Neural cell (in vitro differentiated cells): ENCODE measurements around the gene DAZAP1. TPM values are rescaled to one million over a fixed set of nuclear protein-coding genes. Genes with fewer than 3 reads are reported as not detected.
"Not testable (repeated sequence)": the region's sequence is repeated elsewhere in the genome, so short reads cannot be mapped to it uniquely, and the experiment has no call there.

Source experiments
- H2AFZ ChIP-seq: fragments of 200-600, 300-800 bp; sonication (generic), shearing (Covaris generic); 2 replicates; pipeline ENCODE4 v1.6.0; 2014; ENCODE audit warnings: low read depth, mild to moderate bottlenecking, antibody characterized with exemption, low read length, moderate library complexity
- H3F3A ChIP-seq: fragments of 200-600 bp; shearing (Covaris generic); 2 replicates; pipeline ENCODE4 v1.6.1; 2016; ENCODE audit warnings: mild to moderate bottlenecking, moderate library complexity, mixed read lengths, antibody characterized with exemption, low read length; ENCODE audit not compliant: insufficient read depth, poor library complexity, severe bottlenecking
- H3K27ac ChIP-seq: fragments of 200-600, 300-800 bp; sonication (generic), shearing (Covaris generic); 2 replicates; pipeline ENCODE4 v1.5.1; 2014; ENCODE audit warnings: mild to moderate bottlenecking, low read length, moderate library complexity
- H3K27me3 ChIP-seq: fragments of 300-800, 200-600 bp; sonication (generic), shearing (Covaris generic); 2 replicates; pipeline ENCODE4 v1.6.0; 2014; ENCODE audit warnings: mild to moderate bottlenecking, low read depth, low read length, moderate library complexity; ENCODE audit not compliant: insufficient read depth
- H3K36me3 ChIP-seq: fragments of 300-800, 200-600 bp; sonication (generic), shearing (Covaris generic); 2 replicates; pipeline ENCODE4 v1.5.1; 2014; ENCODE audit warnings: mild to moderate bottlenecking, antibody characterized with exemption, low read length, moderate library complexity; ENCODE audit not compliant: insufficient read depth
- H3K4me2 ChIP-seq: fragments of 300-800, 200-600 bp; sonication (generic), shearing (Covaris generic); 2 replicates; pipeline ENCODE4 v1.6.0; 2014; ENCODE audit warnings: mild to moderate bottlenecking, low read length
- H3K4me3 ChIP-seq: fragments of 300-800, 200-600 bp; sonication (generic), shearing (Covaris generic); 2 replicates; pipeline ENCODE4 v1.5.1; 2014; ENCODE audit warnings: mild to moderate bottlenecking, low read length, moderate library complexity
- H3K79me2 ChIP-seq: fragments of 200-600 bp; shearing (Covaris generic); replicated peaks from 2 replicates; pipeline ENCODE4 v1.6.0; 2014; ENCODE audit warnings: mild to moderate bottlenecking, low read length, moderate library complexity; ENCODE audit not compliant: insufficient read depth
- H3K9ac ChIP-seq: fragments of 300-800, 200-600 bp; sonication (generic), shearing (Covaris generic); 2 replicates; pipeline ENCODE4 v1.6.1; 2016; ENCODE audit warnings: mild to moderate bottlenecking, low read length, mixed read lengths
- H3K9me2 ChIP-seq: fragments of 200-600 bp; shearing (Covaris generic); 2 replicates; pipeline ENCODE4 v1.6.1; 2016; ENCODE audit warnings: mild to moderate bottlenecking, low read length, mixed read lengths; ENCODE audit not compliant: insufficient read depth
- H3K9me3 ChIP-seq: fragments of 200-600, 300-800 bp; sonication (generic), shearing (Covaris generic); 2 replicates; pipeline ENCODE4 v1.6.1; 2016; ENCODE audit warnings: mild to moderate bottlenecking, mixed run types, low read length, moderate library complexity, mixed read lengths
- H4K20me1 ChIP-seq: fragments of 200-600 bp; shearing (Covaris generic); 2 replicates; pipeline ENCODE4 v1.6.1; 2016; ENCODE audit warnings: mild to moderate bottlenecking, mixed run types; ENCODE audit not compliant: insufficient read depth
- CTCF ChIP-seq: fragments of 450-650 bp; IDR thresholded peaks from 2 replicates; pipeline ENCODE4 v1.5.1; 2014; ENCODE audit warnings: antibody characterized with exemption, mild to moderate bottlenecking, moderate library complexity; ENCODE audit not compliant: poor library complexity, severe bottlenecking
- EP300 ChIP-seq: fragments of 450-650 bp; conservative IDR thresholded peaks from 2 replicates; pipeline ENCODE4 v1.6.1; 2014; ENCODE audit warnings: antibody characterized with exemption, mild to moderate bottlenecking, moderate library complexity; ENCODE audit not compliant: poor library complexity, severe bottlenecking
- EZH2 ChIP-seq: fragments of 200-600, 300-800 bp; shearing (Covaris generic), sonication (generic); IDR thresholded peaks from 2 replicates; pipeline ENCODE4 v1.6.1; 2014; ENCODE audit warnings: antibody characterized with exemption, low read length, borderline replicate concordance, mild to moderate bottlenecking; ENCODE audit not compliant: insufficient read depth, poor library complexity, severe bottlenecking
- MXI1 ChIP-seq: fragments of 450-650 bp; conservative IDR thresholded peaks from 2 replicates; pipeline ENCODE4 v1.6.1; 2014; ENCODE audit warnings: antibody characterized with exemption, mild to moderate bottlenecking; ENCODE audit not compliant: poor library complexity, severe bottlenecking
- POLR2AphosphoS5 ChIP-seq: IDR thresholded peaks from 2 replicates; pipeline ENCODE4 v1.6.1; 2012
- RAD21 ChIP-seq: fragments of 450-650 bp; conservative IDR thresholded peaks from 2 replicates; pipeline ENCODE4 v1.6.1; 2014; ENCODE audit warnings: antibody characterized with exemption, mild to moderate bottlenecking, moderate library complexity
- SMC3 ChIP-seq: fragments of 450-650 bp; conservative IDR thresholded peaks from 2 replicates; pipeline ENCODE4 v1.6.1; 2014; ENCODE audit warnings: antibody characterized with exemption, mild to moderate bottlenecking, moderate library complexity; ENCODE audit not compliant: poor library complexity
- TAF1 ChIP-seq: IDR thresholded peaks from 2 replicates; pipeline ENCODE4 v1.6.1; 2012; ENCODE audit warnings: low read depth
- polyA plus RNA-seq: library from polyadenylated mRNA; depleted of rRNA; stranded (reverse); fragments of >200 nt; gene quantifications from 2 replicates; pipeline ENCODE4 v1.2.3, GENCODE V29; 2014
- TF ChIP-seq, protein P1 (sequence below): IDR thresholded peaks from 2 replicates; pipeline ENCODE4 v1.6.1; 2012; ENCODE audit warnings: borderline replicate concordance

The DAZAP1 gene
- polyA plus RNA-seq, 1 donor from 2014 or later: 60.5 TPM

DNA sequence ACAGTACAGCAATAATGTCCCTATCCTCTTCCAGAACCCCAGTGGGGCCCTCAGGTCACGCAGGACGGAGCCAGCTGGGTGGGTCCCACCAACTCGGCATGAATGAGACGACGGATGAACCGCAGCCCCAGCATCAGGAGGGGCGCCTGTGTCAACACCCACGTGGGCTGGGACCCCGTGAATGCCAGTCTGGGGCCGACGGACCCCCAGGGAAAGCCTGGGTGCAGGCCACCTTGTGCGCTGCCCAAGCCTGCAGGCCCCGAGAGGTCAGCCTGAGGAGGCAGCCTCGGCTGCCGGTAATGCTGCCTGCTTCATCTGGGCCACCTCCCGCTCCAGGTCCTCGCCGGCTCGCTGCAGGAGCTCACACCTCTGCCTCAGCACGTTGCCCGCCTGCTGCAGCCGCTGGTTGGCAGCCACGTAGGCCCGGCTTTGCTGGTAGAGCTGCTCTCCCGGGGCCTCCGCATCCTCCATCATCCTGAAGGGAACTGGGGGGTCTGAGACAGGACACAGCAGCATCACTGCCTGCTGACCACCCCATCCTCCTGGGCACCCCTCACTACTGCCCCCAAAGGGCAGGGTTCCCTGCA, 67.5 kb downstream of the DAZAP1 start:
- H4K20me1 ChIP-seq: peaks cover 36% of the 10 kb centered on the region
- TF ChIP-seq EP300 (no peak), SMC3 (no peak), POLR2AphosphoS5 (peak; percentile 12), EZH2 (no peak)
- H3K79me2 ChIP-seq: no peaks in the 10 kb centered on the region
- no peak overlapping the region for H3K9ac ChIP-seq
- H3K4me2 ChIP-seq: no peak overlapping the region
- H3K36me3 ChIP-seq: no peaks in the 10 kb centered on the region
- H3K9me2 ChIP-seq: no peaks in the 10 kb centered on the region
- H3F3A ChIP-seq: no peaks in the 10 kb centered on the region
- no peaks in the 10 kb centered on the region for H3K9me3 ChIP-seq
- no peak overlapping the region for H2AFZ ChIP-seq
- no peak overlapping the region for H3K27ac ChIP-seq
- no peaks in the 10 kb centered on the region for H3K27me3 ChIP-seq
- no peak overlapping the region for H3K4me3 ChIP-seq

DNA sequence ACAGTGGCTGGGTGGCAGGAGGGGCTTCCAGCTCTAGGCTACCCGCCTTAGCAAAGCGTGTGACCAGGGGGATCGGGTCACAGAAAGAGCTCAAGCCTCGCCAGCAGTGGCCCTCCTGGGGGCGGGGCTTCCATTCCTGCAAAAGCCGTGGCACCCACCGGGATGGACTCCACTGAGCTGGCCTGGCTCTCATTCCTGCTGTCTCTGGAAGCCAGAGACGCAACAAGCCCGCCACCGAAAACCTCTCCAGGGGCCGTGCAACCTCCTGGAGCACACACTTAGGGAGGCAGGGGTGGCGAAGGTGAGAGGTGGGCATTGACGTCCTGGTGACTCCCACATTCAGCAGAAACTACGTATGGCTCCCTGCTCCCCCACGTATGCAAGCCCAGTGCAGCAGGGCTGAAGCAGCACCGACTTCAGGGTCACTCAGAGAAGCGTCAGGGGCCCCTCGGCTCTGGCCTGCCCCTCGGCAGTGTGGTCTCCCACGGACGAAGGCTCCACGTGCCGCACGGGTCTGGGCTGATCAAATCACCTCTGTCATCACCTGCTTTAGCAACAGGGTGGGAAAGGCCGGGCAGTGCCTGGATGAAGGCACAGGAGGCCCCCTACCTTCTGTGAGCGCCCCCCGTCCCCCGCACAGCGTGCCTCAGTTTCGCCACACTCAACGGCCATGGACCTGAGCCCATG, 68.5 kb downstream of the DAZAP1 start:
- TF ChIP-seq RAD21 (no peak), POLR2AphosphoS5 (peak; percentile 37), MXI1 (no peak)
- Histone ChIP-seq H3K27me3 (no peaks in the 10 kb centered on the region), H3K27ac (no peak overlapping the region)

GRCh38 chr19:1477056-1477455, 69.7 kb downstream of the DAZAP1 start:
- H3F3A ChIP-seq, H3K4me2 ChIP-seq, H2AFZ ChIP-seq, H3K79me2 ChIP-seq, H3K9me3 ChIP-seq, H3K9me2 ChIP-seq, H3K27ac ChIP-seq, H3K36me3 ChIP-seq, H3K9ac ChIP-seq, H3K4me3 ChIP-seq, H3K27me3 ChIP-seq: not testable (repeated sequence)
- H4K20me1 ChIP-seq: peaks cover 14% of the 10 kb centered on the region

More for the DNA sequence above, 68.5 kb downstream of the DAZAP1 start:
- Histone ChIP-seq H3K9me3 (no peaks in the 10 kb centered on the region), H3K79me2 (no peaks in the 10 kb centered on the region), H4K20me1 (peaks cover 25% of the 10 kb centered on the region), H3F3A (no peaks in the 10 kb centered on the region), H3K4me2 (no peak overlapping the region), H3K4me3 (no peak overlapping the region), H2AFZ (no peak overlapping the region), H3K36me3 (no peaks in the 10 kb centered on the region), H3K9ac (no peak overlapping the region), H3K9me2 (no peaks in the 10 kb centered on the region)

- Histone ChIP-seq H3K79me2 (no peaks in the 10 kb centered on the region), H3K36me3 (no peaks in the 10 kb centered on the region), H3K9me3 (no peaks in the 10 kb centered on the region), H3K4me2 (peak within 1 kb of the TSS; percentile 92), H3K27ac (peak within 1 kb of the TSS; percentile 62), H3K9me2 (no peaks in the 10 kb centered on the region), H3K4me3 (peak within 1 kb of the TSS; percentile 96), H3K9ac (peak within 1 kb of the TSS; percentile 73), H2AFZ (peak within 1 kb of the TSS; percentile 17), H3K27me3 (no peaks in the 10 kb centered on the region), H4K20me1 (no peaks in the 10 kb centered on the region), H3F3A (no peaks in the 10 kb centered on the region)
- TF ChIP-seq EP300: peak; percentile 20
- TF ChIP-seq SMC3: no peak
- no peak for TF ChIP-seq TAF1
- peak; percentile 91 for TF ChIP-seq POLR2AphosphoS5
- TF ChIP-seq CTCF: no peak
- TF ChIP-seq RAD21: peak; percentile 6
- peak; percentile 72 for TF ChIP-seq MXI1
- no peak for TF ChIP-seq EZH2
- TF ChIP-seq, protein P1, sequence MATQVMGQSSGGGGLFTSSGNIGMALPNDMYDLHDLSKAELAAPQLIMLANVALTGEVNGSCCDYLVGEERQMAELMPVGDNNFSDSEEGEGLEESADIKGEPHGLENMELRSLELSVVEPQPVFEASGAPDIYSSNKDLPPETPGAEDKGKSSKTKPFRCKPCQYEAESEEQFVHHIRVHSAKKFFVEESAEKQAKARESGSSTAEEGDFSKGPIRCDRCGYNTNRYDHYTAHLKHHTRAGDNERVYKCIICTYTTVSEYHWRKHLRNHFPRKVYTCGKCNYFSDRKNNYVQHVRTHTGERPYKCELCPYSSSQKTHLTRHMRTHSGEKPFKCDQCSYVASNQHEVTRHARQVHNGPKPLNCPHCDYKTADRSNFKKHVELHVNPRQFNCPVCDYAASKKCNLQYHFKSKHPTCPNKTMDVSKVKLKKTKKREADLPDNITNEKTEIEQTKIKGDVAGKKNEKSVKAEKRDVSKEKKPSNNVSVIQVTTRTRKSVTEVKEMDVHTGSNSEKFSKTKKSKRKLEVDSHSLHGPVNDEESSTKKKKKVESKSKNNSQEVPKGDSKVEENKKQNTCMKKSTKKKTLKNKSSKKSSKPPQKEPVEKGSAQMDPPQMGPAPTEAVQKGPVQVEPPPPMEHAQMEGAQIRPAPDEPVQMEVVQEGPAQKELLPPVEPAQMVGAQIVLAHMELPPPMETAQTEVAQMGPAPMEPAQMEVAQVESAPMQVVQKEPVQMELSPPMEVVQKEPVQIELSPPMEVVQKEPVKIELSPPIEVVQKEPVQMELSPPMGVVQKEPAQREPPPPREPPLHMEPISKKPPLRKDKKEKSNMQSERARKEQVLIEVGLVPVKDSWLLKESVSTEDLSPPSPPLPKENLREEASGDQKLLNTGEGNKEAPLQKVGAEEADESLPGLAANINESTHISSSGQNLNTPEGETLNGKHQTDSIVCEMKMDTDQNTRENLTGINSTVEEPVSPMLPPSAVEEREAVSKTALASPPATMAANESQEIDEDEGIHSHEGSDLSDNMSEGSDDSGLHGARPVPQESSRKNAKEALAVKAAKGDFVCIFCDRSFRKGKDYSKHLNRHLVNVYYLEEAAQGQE: no peak
Observed at GRCh38 chr19:1478934-1479707, 71.7 kb downstream of the DAZAP1 start, which contains the start of gene C19orf25. C19orf25 (minus strand) TSS chr19:1479215; CDS start chr19:1478903, 312 bp downstream.
